Endodermal cell (in vitro differentiated cells): ENCODE measurements around the gene ANO9. TPM values are rescaled to one million over a fixed set of nuclear protein-coding genes. Genes with fewer than 3 reads are reported as not detected.
"Not testable (repeated sequence)": the region's sequence is repeated elsewhere in the genome, so short reads cannot be mapped to it uniquely, and the experiment has no call there.

Experiments
- DNase-seq: peaks from one replicate; pipeline ENCODE4 v3.0.0-alpha.2; 2017
- H3K27ac ChIP-seq: 2 replicates; pipeline ENCODE4 v1.5.1; 2013; ENCODE audit warnings: mild to moderate bottlenecking, low read depth, low read length, moderate library complexity
- H3K27me3 ChIP-seq: 2 replicates; pipeline ENCODE4 v1.6.1; 2013; ENCODE audit warnings: mild to moderate bottlenecking, low read length, moderate library complexity; ENCODE audit not compliant: insufficient read depth, control insufficient read depth, poor library complexity, severe bottlenecking
- H3K36me3 ChIP-seq: 2 replicates; pipeline ENCODE4 v1.7.0; 2013; ENCODE audit warnings: mild to moderate bottlenecking, low read length, moderate library complexity; ENCODE audit not compliant: control insufficient read depth, insufficient read depth
- H3K4me1 ChIP-seq: one replicate; pipeline ENCODE4 v1.7.0; 2013; ENCODE audit warnings: low read length; ENCODE audit not compliant: control insufficient read depth, insufficient read depth
- H3K4me3 ChIP-seq: 2 replicates; pipeline ENCODE4 v1.5.1; 2013; ENCODE audit warnings: mild to moderate bottlenecking, low read length, moderate library complexity
- H3K9ac ChIP-seq: 2 replicates; pipeline ENCODE4 v1.6.1; 2013; ENCODE audit warnings: mild to moderate bottlenecking, low read length, moderate library complexity; ENCODE audit not compliant: poor library complexity, severe bottlenecking; ENCODE audit errors: extremely low read depth
- H3K9me3 ChIP-seq: 2 replicates; pipeline ENCODE4 v1.6.1; 2013; ENCODE audit warnings: mild to moderate bottlenecking, low read length, moderate library complexity; ENCODE audit not compliant: control insufficient read depth
- H3K27ac Mint-ChIP-seq: 2 replicates; pipeline ENCODE4 v1.8.0; 2020; ENCODE audit warnings: mixed read lengths
- H3K27me3 Mint-ChIP-seq: 2 replicates; pipeline ENCODE4 v1.8.0; 2021; ENCODE audit warnings: mild to moderate bottlenecking, mixed read lengths; ENCODE audit not compliant: insufficient read depth
- H3K36me3 Mint-ChIP-seq: 2 replicates; pipeline ENCODE4 v1.8.0; 2020; ENCODE audit warnings: low read depth, mixed read lengths
- H3K4me1 Mint-ChIP-seq: 2 replicates; pipeline ENCODE4 v1.8.0; 2020; ENCODE audit warnings: mixed read lengths
- H3K4me3 Mint-ChIP-seq: 2 replicates; pipeline ENCODE4 v1.8.0; 2020; ENCODE audit warnings: mild to moderate bottlenecking, moderate library complexity, mixed read lengths
- H3K9me3 Mint-ChIP-seq: 2 replicates; pipeline ENCODE4 v1.8.0; 2020; ENCODE audit warnings: mild to moderate bottlenecking, mixed read lengths
- CTCF ChIP-seq: fragments of 200-600 bp; sonication (generic); conservative IDR thresholded peaks from 2 replicates; pipeline ENCODE4 v1.5.0; 2021; ENCODE audit warnings: antibody characterized with exemption, mild to moderate bottlenecking
- WGBS, 2 experiments: methylation state at CpG; one replicate each; pipeline versions ENCODE4 v1.1.5 to v1.1.7; 2013; ENCODE audit warnings: missing lambda C conversion rate in 2 of 2, mixed read lengths in 1 of 2; ENCODE audit not compliant: insufficient coverage in 1 of 2, insufficient read length in 1 of 2; 5-methylcytosine and 5-hydroxymethylcytosine counted together
- total RNA-seq, 2 donors: library from RNA; stranded (reverse); fragmentation: NEBNext Ultra II Directional in 1 of 2; extraction: Animal tissue kit (Norgen Biotek cat#: 25700) in 1 of 2; gene quantifications; 2 replicates in 1 of 2; 3 replicates in 1 of 2; pipeline ENCODE4 v1.2.1, GENCODE V29; 2021

The ANO9 gene
- total RNA-seq, 2 donors from 2014 or later, result 16.8 to 17.8 TPM

DNA sequence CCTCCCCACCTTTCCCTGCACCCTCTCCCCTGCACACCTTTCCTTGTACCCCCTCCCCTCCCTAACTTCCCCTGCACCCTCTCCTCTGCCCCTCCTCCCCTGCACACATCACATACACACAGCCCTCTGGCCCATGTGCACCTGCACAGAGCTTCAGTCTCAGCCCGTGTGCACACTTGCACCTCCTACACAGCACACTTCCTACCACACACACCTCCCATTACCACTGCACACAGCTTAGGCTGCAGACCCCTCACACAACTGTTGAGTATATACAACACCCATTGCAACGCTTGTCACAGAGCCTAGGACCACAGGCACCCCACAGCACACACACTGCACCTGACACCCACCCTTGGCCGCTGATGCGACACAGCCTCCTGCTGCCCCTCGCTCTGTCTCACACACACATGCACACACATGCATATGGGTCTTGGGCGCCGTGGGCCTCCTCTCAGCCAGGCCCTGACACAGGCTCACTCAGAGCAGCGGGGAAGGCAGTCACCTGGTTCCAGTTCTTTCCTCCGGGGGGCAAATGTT lies 27.4 kb downstream of the ANO9 start:
- no peak for DNase-seq
- H3K36me3 ChIP-seq, result no peaks in the 10 kb centered on the region
- no peaks in the 10 kb centered on the region for H3K9me3 ChIP-seq
- H3K4me3 ChIP-seq, result no peak overlapping the region
- no peak for TF ChIP-seq CTCF
- no peak overlapping the region for H3K27ac ChIP-seq
- Mint-ChIP-seq H3K9me3 (no peaks in the 10 kb centered on the region), H3K27ac (no peak overlapping the region), H3K27me3 (peaks cover 29% of the 10 kb centered on the region), H3K4me1 (peaks cover 5% of the 10 kb centered on the region), H3K4me3 (no peak overlapping the region), H3K36me3 (no peaks in the 10 kb centered on the region)
- no peak overlapping the region for H3K9ac ChIP-seq
- H3K27me3 ChIP-seq, result peaks cover 54% of the 10 kb centered on the region
- 84 to 87% methylated on average over 4 to 9 of the region's 9 CpGs for WGBS, 2 experiments
- H3K4me1 ChIP-seq, result no peaks in the 10 kb centered on the region

DNA sequence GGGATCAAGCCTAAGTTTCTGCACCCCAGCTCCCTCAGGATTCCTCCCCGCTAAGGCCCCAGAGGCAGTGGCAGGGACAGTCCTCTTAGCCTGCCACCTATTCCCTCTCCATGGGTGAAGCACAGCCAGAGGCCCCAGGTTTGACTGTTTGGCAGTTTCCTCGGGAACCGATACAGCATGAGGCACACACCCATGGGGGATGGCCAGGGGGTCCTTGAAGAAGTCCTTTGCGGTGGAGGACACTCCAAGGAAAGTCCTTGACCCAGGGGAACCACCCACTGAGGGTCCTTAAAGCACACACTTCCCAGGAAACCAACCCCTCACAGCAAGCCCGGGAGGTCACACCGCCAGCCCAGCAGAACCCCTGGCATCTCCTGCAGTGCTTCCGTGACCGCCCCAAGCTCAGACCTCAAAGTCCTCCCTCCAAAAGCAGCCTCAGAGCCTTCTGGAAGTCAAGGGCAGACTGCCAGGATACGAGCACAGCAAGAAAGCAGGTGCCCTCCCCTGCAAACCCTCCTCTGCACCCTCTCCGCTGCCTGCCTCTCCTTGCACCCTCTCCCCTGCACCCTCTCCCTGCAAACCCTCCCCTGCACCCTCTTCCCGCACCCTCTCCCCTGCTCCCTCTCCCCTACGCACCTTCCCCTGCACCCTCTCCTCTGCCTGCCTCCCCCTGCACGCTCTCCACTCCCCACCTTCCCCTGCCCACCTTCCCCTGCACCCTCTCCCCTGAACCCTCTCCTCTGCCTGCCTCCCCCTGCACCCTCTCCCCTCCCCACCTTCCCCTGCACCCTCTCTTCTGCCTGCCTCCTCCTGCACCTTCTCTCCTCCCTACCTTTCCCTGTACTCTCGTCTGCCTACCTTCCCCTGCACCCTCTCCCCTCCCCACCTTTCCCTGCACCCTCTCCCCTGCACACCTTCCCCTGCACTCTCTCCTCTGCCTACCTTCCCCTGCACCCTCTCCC lies 28.4 kb downstream of the ANO9 start:
- DNase-seq, result no peak
- no peak for TF ChIP-seq CTCF
- no peak overlapping the region for H3K4me3 ChIP-seq
- Mint-ChIP-seq H3K4me1 (peaks cover 5% of the 10 kb centered on the region), H3K27me3 (peaks cover 21% of the 10 kb centered on the region), H3K27ac (no peak overlapping the region), H3K9me3 (no peaks in the 10 kb centered on the region), H3K4me3 (no peak overlapping the region), H3K36me3 (no peaks in the 10 kb centered on the region)
- H3K4me1 ChIP-seq, result no peaks in the 10 kb centered on the region
- peaks cover 44% of the 10 kb centered on the region for H3K27me3 ChIP-seq
- 81 to 82% methylated on average over 7 to 13 of the region's 14 CpGs for WGBS, 2 experiments
- H3K9ac ChIP-seq, result no peak overlapping the region
- no peaks in the 10 kb centered on the region for H3K9me3 ChIP-seq
- no peaks in the 10 kb centered on the region for H3K36me3 ChIP-seq
- no peak overlapping the region for H3K27ac ChIP-seq

DNA sequence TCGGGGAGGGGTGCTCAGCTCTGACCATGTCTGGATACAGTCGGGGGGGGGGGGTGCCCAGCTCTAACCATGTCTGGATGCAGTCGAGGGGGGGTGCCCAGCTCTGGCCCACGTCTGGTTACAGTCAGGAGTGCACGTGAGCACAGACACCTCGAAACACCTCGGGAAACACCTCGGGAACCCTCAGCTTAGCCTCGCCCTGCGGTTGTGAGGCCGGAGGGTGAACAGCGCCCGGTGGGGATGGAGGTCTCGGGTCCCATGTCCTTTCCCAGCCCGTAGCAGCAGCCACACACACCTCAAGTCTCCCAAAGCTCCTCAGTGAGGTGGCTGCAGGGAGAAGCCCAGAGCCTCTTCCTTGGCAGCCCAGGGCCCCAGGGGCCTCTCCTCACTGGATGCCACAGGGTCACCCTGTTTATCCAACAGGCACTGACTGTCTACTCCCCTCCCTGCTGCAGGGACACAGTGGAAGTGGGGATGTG lies 29.1 kb downstream of the ANO9 start:
- 90 to 92% methylated on average over 8 to 15 of the region's 15 CpGs for WGBS, 2 experiments
- Histone ChIP-seq H3K4me3 (no peak overlapping the region), H3K27ac (no peak overlapping the region), H3K36me3 (no peaks in the 10 kb centered on the region), H3K9ac (no peak overlapping the region), H3K4me1 (no peaks in the 10 kb centered on the region), H3K9me3 (no peaks in the 10 kb centered on the region), H3K27me3 (peaks cover 37% of the 10 kb centered on the region)
- no peak for TF ChIP-seq CTCF
- no peak for DNase-seq
- no peak overlapping the region for H3K4me3 Mint-ChIP-seq
- peaks cover 5% of the 10 kb centered on the region for H3K4me1 Mint-ChIP-seq
- no peak overlapping the region for H3K27ac Mint-ChIP-seq
- H3K36me3 Mint-ChIP-seq, result no peaks in the 10 kb centered on the region
- H3K27me3 Mint-ChIP-seq, result peaks cover 14% of the 10 kb centered on the region
- no peaks in the 10 kb centered on the region for H3K9me3 Mint-ChIP-seq

- WGBS, 2 experiments, result 94 to 96% methylated on average over 5 to 7 of the region's 11 CpGs
- not testable (repeated sequence) for H3K27ac ChIP-seq, H3K4me1 Mint-ChIP-seq
Measured at GRCh38 chr11:411520-411919, 30.3 kb downstream of the ANO9 start.

DNA sequence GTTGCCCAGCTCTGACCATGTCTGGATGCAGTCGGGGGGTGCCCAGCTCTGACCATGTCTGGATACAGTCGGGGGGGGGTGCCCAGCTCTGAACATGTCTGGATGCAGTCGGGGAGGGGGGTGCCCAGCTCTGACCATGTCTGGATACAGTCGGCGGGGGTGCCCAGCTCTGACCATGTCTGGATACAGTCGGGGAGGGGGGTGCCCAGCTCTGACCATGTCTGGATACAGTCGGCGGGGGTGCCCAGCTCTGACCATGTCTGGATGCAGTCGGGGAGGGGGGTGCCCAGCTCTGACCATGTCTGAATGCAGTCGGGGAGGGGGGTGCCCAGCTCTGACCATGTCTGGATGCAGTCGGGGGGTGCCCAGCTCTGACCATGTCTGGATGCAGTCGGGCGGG lies 31.1 kb downstream of the ANO9 start:
- not testable (repeated sequence) for H3K9me3 ChIP-seq

More at GRCh38 chr11:411520-411919, 30.3 kb downstream of the ANO9 start:
- peaks cover 25% of the 10 kb centered on the region for H3K27me3 ChIP-seq
- not testable (repeated sequence) for H3K36me3 Mint-ChIP-seq, H3K27ac Mint-ChIP-seq, H3K9me3 Mint-ChIP-seq, H3K36me3 ChIP-seq, H3K4me3 Mint-ChIP-seq, H3K4me3 ChIP-seq, DNase-seq, H3K9ac ChIP-seq, H3K4me1 ChIP-seq, H3K9me3 ChIP-seq
- H3K27me3 Mint-ChIP-seq, result peaks cover 14% of the 10 kb centered on the region

More for the DNA sequence above, 31.1 kb downstream of the ANO9 start:
- DNase-seq, H3K4me3 Mint-ChIP-seq, H3K27ac Mint-ChIP-seq, H3K4me1 Mint-ChIP-seq, H3K36me3 Mint-ChIP-seq, H3K4me3 ChIP-seq, H3K36me3 ChIP-seq, H3K9ac ChIP-seq, H3K4me1 ChIP-seq, H3K27ac ChIP-seq, H3K9me3 Mint-ChIP-seq: not testable (repeated sequence)
- 94% methylated on average over 12 of the region's 13 CpGs; no CpG with 5 or more reads in 1 of the 2 experiments for WGBS, 2 experiments
- H3K27me3 Mint-ChIP-seq, result peaks cover 11% of the 10 kb centered on the region
- H3K27me3 ChIP-seq, result peaks cover 17% of the 10 kb centered on the region
